ENCODE results near the gene DDC.

Gene DDC

DNA sequence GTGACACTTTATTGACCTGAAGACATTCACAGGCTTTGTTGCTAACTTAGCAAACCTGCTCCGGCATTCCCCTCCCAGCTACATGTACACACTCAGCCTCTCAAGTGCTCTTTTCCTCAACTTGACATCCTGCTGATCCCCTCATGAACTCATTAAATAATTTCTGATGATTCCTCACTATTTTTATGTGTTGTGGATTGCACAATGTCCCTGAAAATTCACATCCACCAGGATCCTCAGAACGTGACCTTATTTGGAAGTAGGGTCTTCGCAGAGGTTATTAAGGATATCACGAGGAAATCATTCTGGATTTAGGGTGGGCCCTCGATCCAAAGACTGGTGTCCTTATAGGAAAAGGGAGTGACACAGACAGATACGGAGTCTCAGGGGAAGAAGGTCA is 142.3 kb downstream of the DDC start:
- H4K12ac ChIP-seq (ENCODE audit: low read depth, low read length), result no peak overlapping the region
- H2BK12ac ChIP-seq (ENCODE audit: low read length), result no peak overlapping the region
- no peak for DNase-seq
- no peak overlapping the region for H3K4me2 ChIP-seq (ENCODE audit: low read length)
- H2AK5ac ChIP-seq (ENCODE audit: low read length), result no peak overlapping the region
- H2BK5ac ChIP-seq (ENCODE audit: low read depth, low read length, poor library complexity), result no peak overlapping the region
- no CpG with 5 or more reads among the region's 6 CpGs for WGBS (ENCODE audit: extremely low coverage, insufficient coverage, insufficient read length)
- no peaks in the 10 kb centered on the region for H3K27me3 ChIP-seq (ENCODE audit: insufficient read depth, low read length)
- H3K9me3 ChIP-seq (ENCODE audit: insufficient read depth, low read depth, low read length), result no peaks in the 10 kb centered on the region
- H3K79me1 ChIP-seq (ENCODE audit: low read length), result no peaks in the 10 kb centered on the region
- no peak overlapping the region for H2AFZ ChIP-seq (ENCODE audit: insufficient read depth, low read length, poor library complexity)
- no peak overlapping the region for H3K27ac ChIP-seq (ENCODE audit: low read depth, low read length)
- H3K4me1 ChIP-seq (ENCODE audit: control insufficient read depth in 1 of 2, insufficient read depth in 2 of 2, low read length in 2 of 2), result peaks cover 0 to 4% of the 10 kb centered on the region in 2 experiments
- H3K4me3 ChIP-seq (ENCODE audit: low read depth, low read length), result no peak overlapping the region
- H3K23ac ChIP-seq (ENCODE audit: low read length), result no peak overlapping the region
- no peak overlapping the region for H3K4ac ChIP-seq (ENCODE audit: low read depth, low read length)
- no peak overlapping the region for H2BK120ac ChIP-seq (ENCODE audit: insufficient read depth, low read length, poor library complexity)
- no peaks in the 10 kb centered on the region for H3K36me3 ChIP-seq (ENCODE audit: control insufficient read depth in 1 of 2, insufficient read depth in 2 of 2, low read length in 2 of 2)
- no peak overlapping the region for H4K91ac ChIP-seq (ENCODE audit: low read depth, low read length)
- no peak overlapping the region for H3K9ac ChIP-seq (ENCODE audit: low read length)
- no peak overlapping the region for H3K14ac ChIP-seq (ENCODE audit: low read length)
- H4K8ac ChIP-seq (ENCODE audit: low read depth, low read length), result no peak overlapping the region
- H3K18ac ChIP-seq (ENCODE audit: low read length), result no peak overlapping the region
- no peaks in the 10 kb centered on the region for H3K79me2 ChIP-seq (ENCODE audit: control insufficient read depth, insufficient read depth, low read length, poor library complexity)

- Histone ChIP-seq H3K23ac (ENCODE audit: low read length) (no peak overlapping the region), H2BK120ac (ENCODE audit: insufficient read depth, low read length, poor library complexity) (no peak overlapping the region), H3K14ac (ENCODE audit: low read length) (no peak overlapping the region), H3K79me1 (ENCODE audit: low read length) (no peaks in the 10 kb centered on the region), H3K4me2 (ENCODE audit: low read length) (no peak overlapping the region), H3K4me3 (ENCODE audit: low read depth, low read length) (no peak overlapping the region), H2BK12ac (ENCODE audit: low read length) (no peak overlapping the region), H3K4ac (ENCODE audit: low read depth, low read length) (no peak overlapping the region), H3K36me3 (ENCODE audit: control insufficient read depth in 1 of 2, insufficient read depth in 2 of 2, low read length in 2 of 2) (no peaks in the 10 kb centered on the region), H3K27me3 (ENCODE audit: insufficient read depth, low read length) (no peaks in the 10 kb centered on the region), H2AFZ (ENCODE audit: insufficient read depth, low read length, poor library complexity) (no peak overlapping the region), H3K4me1 (ENCODE audit: control insufficient read depth in 1 of 2, insufficient read depth in 2 of 2, low read length in 2 of 2) (peaks cover 4 to 9% of the 10 kb centered on the region in 2 experiments), H3K79me2 (ENCODE audit: control insufficient read depth, insufficient read depth, low read length, poor library complexity) (no peaks in the 10 kb centered on the region), H4K91ac (ENCODE audit: low read depth, low read length) (no peak overlapping the region), H4K8ac (ENCODE audit: low read depth, low read length) (no peak overlapping the region), H3K9ac (ENCODE audit: low read length) (no peak overlapping the region), H3K18ac (ENCODE audit: low read length) (no peak overlapping the region), H2BK5ac (ENCODE audit: low read depth, low read length, poor library complexity) (no peak overlapping the region), H3K9me3 (ENCODE audit: insufficient read depth, low read depth, low read length) (no peaks in the 10 kb centered on the region), H2AK5ac (ENCODE audit: low read length) (no peak overlapping the region), H3K27ac (ENCODE audit: low read depth, low read length) (no peak overlapping the region), H4K12ac (ENCODE audit: low read depth, low read length) (no peak overlapping the region)
- WGBS (ENCODE audit: extremely low coverage, insufficient coverage, insufficient read length), result no CpG with 5 or more reads among the region's 3 CpGs
- DNase-seq, result no peak
Observed at GRCh38 chr7:50421043-50421442, 144.2 kb downstream of the DDC start.

GRCh38 chr7:50418526-50419290 is 146.5 kb downstream of the DDC start:
- Histone ChIP-seq H4K12ac (ENCODE audit: low read depth, low read length) (no peak overlapping the region), H3K9me3 (ENCODE audit: insufficient read depth, low read depth, low read length) (no peaks in the 10 kb centered on the region), H3K4me2 (ENCODE audit: low read length) (no peak overlapping the region), H2AK5ac (ENCODE audit: low read length) (no peak overlapping the region), H3K23ac (ENCODE audit: low read length) (no peak overlapping the region), H3K27ac (ENCODE audit: low read depth, low read length) (no peak overlapping the region), H3K4me1 (ENCODE audit: control insufficient read depth in 1 of 2, insufficient read depth in 2 of 2, low read length in 2 of 2) (peaks cover 4 to 9% of the 10 kb centered on the region in 2 experiments), H3K79me1 (ENCODE audit: low read length) (no peaks in the 10 kb centered on the region), H3K79me2 (ENCODE audit: control insufficient read depth, insufficient read depth, low read length, poor library complexity) (no peaks in the 10 kb centered on the region), H3K27me3 (ENCODE audit: insufficient read depth, low read length) (no peaks in the 10 kb centered on the region), H3K14ac (ENCODE audit: low read length) (no peak overlapping the region), H4K91ac (ENCODE audit: low read depth, low read length) (no peak overlapping the region), H3K4ac (ENCODE audit: low read depth, low read length) (no peak overlapping the region), H2AFZ (ENCODE audit: insufficient read depth, low read length, poor library complexity) (no peak overlapping the region), H3K36me3 (ENCODE audit: control insufficient read depth in 1 of 2, insufficient read depth in 2 of 2, low read length in 2 of 2) (no peaks in the 10 kb centered on the region), H2BK120ac (ENCODE audit: insufficient read depth, low read length, poor library complexity) (no peak overlapping the region), H3K18ac (ENCODE audit: low read length) (no peak overlapping the region), H3K9ac (ENCODE audit: low read length) (no peak overlapping the region), H3K4me3 (ENCODE audit: low read depth, low read length) (no peak overlapping the region), H2BK12ac (ENCODE audit: low read length) (no peak overlapping the region), H4K8ac (ENCODE audit: low read depth, low read length) (no peak overlapping the region), H2BK5ac (ENCODE audit: low read depth, low read length, poor library complexity) (no peak overlapping the region)
- no peak for DNase-seq
- no CpG with 5 or more reads among the region's 14 CpGs for WGBS (ENCODE audit: extremely low coverage, insufficient coverage, insufficient read length)

GRCh38 chr7:50418086-50418515 is 147.1 kb downstream of the DDC start:
- Histone ChIP-seq H3K23ac (ENCODE audit: low read length) (no peak overlapping the region), H3K27ac (ENCODE audit: low read depth, low read length) (no peak overlapping the region), H3K4me3 (ENCODE audit: low read depth, low read length) (no peak overlapping the region), H3K18ac (ENCODE audit: low read length) (no peak overlapping the region), H3K36me3 (ENCODE audit: control insufficient read depth in 1 of 2, insufficient read depth in 2 of 2, low read length in 2 of 2) (no peaks in the 10 kb centered on the region), H3K9ac (ENCODE audit: low read length) (no peak overlapping the region), H3K14ac (ENCODE audit: low read length) (no peak overlapping the region), H2BK5ac (ENCODE audit: low read depth, low read length, poor library complexity) (no peak overlapping the region), H3K27me3 (ENCODE audit: insufficient read depth, low read length) (no peaks in the 10 kb centered on the region), H3K4me2 (ENCODE audit: low read length) (no peak overlapping the region), H3K79me1 (ENCODE audit: low read length) (no peaks in the 10 kb centered on the region), H2AK5ac (ENCODE audit: low read length) (no peak overlapping the region), H3K4me1 (ENCODE audit: control insufficient read depth in 1 of 2, insufficient read depth in 2 of 2, low read length in 2 of 2) (peaks cover 4 to 9% of the 10 kb centered on the region in 2 experiments), H3K79me2 (ENCODE audit: control insufficient read depth, insufficient read depth, low read length, poor library complexity) (no peaks in the 10 kb centered on the region), H2BK12ac (ENCODE audit: low read length) (no peak overlapping the region), H4K8ac (ENCODE audit: low read depth, low read length) (no peak overlapping the region), H4K12ac (ENCODE audit: low read depth, low read length) (no peak overlapping the region), H3K9me3 (ENCODE audit: insufficient read depth, low read depth, low read length) (no peaks in the 10 kb centered on the region), H3K4ac (ENCODE audit: low read depth, low read length) (no peak overlapping the region), H4K91ac (ENCODE audit: low read depth, low read length) (no peak overlapping the region), H2BK120ac (ENCODE audit: insufficient read depth, low read length, poor library complexity) (no peak overlapping the region), H2AFZ (ENCODE audit: insufficient read depth, low read length, poor library complexity) (no peak overlapping the region)
- DNase-seq, result peak; percentile 69 to 88
- no CpG with 5 or more reads among the region's 4 CpGs for WGBS (ENCODE audit: extremely low coverage, insufficient coverage, insufficient read length)

All from trophoblast cell (in vitro differentiated cells and primary cell).